Stomach smooth muscle (tissue), 2 donors: ENCODE results near the gene CST11.

ENCODE experiments used
- H3K27ac ChIP-seq: one replicate; pipeline ENCODE4 v1.7.0; 2013; ENCODE audit warnings: mild to moderate bottlenecking, low read length, inconsistent platforms
- H3K27me3 ChIP-seq, 2 donors: one replicate each; pipeline ENCODE4 v1.7.0; 2013; ENCODE audit warnings: low read length in 2 of 2; ENCODE audit not compliant: insufficient read depth in 2 of 2, control insufficient read depth in 1 of 2
- H3K36me3 ChIP-seq, 2 donors: one replicate each; pipeline ENCODE4 v1.7.0; 2013; ENCODE audit warnings: low read length in 2 of 2; ENCODE audit not compliant: control insufficient read depth in 2 of 2, insufficient read depth in 2 of 2
- H3K4me1 ChIP-seq: one replicate; pipeline ENCODE4 v1.7.0; 2013; ENCODE audit warnings: low read length; ENCODE audit not compliant: control insufficient read depth, insufficient read depth
- H3K4me3 ChIP-seq, 2 donors: one replicate each; pipeline ENCODE4 v1.7.0; 2013; ENCODE audit warnings: low read length in 2 of 2
- H3K9ac ChIP-seq, 2 donors: one replicate each; pipeline ENCODE4 v1.7.0; 2013; ENCODE audit warnings: low read length in 2 of 2, mild to moderate bottlenecking in 1 of 2
- H3K9me3 ChIP-seq, 2 donors: one replicate each; pipeline ENCODE4 v1.7.0; 2013; ENCODE audit warnings: low read length in 2 of 2; ENCODE audit not compliant: control insufficient read depth in 2 of 2
- donor health status: healthy.
- donor health status: Pancreatic carcinoma.

Gene CST11

DNA sequence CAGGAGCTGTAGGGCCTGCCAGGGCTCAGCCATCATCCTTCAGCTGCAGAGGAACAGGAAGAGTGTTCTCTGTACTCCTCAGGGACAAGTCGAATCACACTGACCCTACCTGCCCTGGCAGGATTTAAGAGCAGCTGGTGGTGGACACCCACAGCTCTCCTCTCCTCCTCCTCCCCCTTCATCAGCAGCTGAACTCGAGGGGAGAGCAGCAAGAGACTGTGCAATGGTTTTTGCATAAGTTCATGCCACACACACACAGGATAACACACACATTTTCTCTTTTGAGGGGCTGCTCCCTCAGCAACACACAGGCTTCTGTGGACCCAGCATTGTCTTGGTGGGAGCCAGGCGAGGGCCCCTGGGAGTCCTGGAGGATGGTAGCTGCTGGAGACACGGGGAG is at the start of gene CST11:
CST11 (minus strand) TSS at position 101 of the 400 bp plus-strand sequence; CDS start at position 36, 65 bp downstream.
- Histone ChIP-seq H3K36me3 (no peaks in the 10 kb centered on the region), H3K9ac (no peak within 1 kb of the TSS), H3K27ac (no peak within 1 kb of the TSS), H3K4me3 (no peak within 1 kb of the TSS), H3K27me3 (peaks cover 0 to 10% of the 10 kb centered on the region in 2 donors), H3K9me3 (no peaks in the 10 kb centered on the region), H3K4me1 (peaks cover 2% of the 10 kb centered on the region)

DNA sequence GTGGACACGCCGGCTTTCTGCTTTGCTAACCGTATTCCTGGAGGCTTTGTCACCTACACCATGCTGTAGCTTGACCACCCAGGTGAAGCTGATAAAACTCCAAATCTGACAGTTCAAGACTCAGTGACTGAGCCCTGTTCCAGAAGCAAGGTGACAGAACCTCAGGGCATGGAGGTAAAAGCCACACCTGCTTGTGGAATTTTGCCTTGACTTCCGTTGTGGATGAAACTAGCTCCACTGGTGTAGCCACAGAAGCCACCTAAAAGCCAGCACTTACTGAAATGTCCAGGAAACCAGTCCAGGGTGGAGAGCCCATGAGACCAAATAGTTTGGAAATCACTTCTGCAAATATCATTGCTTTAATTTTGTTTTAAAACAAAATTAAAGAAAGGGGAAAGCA is 49.2 kb upstream of the CST11 start:
- no peaks in the 10 kb centered on the region for H3K36me3 ChIP-seq
- H3K4me1 ChIP-seq = no peaks in the 10 kb centered on the region
- H3K27ac ChIP-seq = no peak overlapping the region
- H3K9ac ChIP-seq = no peak overlapping the region
- H3K9me3 ChIP-seq = no peaks in the 10 kb centered on the region
- peaks cover 2 to 5% of the 10 kb centered on the region in 2 donors for H3K27me3 ChIP-seq
- H3K4me3 ChIP-seq = no peak overlapping the region

DNA sequence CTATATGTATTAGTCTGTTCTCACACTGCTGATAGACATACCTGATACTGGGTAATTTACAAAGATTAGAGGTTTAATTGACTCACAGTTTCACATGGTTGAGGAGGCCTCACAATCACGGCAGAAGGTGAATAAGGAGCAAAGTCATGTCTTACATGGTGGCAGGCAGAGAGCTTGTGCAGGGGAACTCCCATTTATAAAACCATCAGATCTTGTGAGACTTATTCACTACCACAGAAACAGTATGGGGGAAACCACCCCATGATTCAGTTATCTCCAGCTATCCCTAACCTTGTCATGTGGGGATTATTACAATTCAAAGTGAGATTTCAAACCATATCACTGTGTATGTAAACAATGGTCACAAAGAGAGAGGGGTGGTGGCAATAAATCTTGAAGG is 44.9 kb upstream of the CST11 start:
- Histone ChIP-seq H3K27me3 (peaks cover 2 to 5% of the 10 kb centered on the region in 2 donors), H3K9ac (no peak overlapping the region), H3K36me3 (no peaks in the 10 kb centered on the region), H3K27ac (no peak overlapping the region), H3K9me3 (no peaks in the 10 kb centered on the region), H3K4me3 (no peak overlapping the region), H3K4me1 (no peaks in the 10 kb centered on the region)

DNA sequence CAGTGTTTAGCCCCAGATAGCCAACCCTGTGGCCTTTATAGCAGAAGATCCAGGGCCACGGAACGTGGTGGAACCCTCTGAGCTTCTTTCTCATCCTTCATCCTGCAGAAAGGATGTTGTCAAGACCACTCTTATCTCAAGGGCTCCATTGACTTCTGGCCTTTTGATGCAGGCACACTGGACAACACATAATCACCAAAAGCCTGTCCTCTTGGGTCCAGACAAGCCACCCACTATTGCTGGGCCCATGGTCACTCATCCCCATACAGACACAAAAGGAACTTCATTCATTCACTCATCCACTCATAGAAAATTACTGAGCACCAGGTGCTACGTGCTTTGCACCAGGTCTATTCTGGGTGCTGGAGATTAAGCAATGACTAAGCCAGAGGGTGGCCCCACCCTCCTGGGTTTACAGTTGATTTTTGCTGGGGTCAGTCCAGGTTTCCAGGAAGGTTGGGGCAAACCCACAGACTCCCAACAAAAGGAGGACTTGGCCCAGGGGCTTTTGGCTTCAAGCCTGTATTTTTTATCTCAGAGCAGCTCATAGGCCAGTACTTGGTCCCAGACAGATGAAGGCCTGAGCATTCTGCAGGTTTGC is 40.6 kb upstream of the CST11 start:
- H3K27me3 ChIP-seq = no peaks in the 10 kb centered on the region
- H3K9me3 ChIP-seq = peaks cover 0 to 3% of the 10 kb centered on the region in 2 donors
- H3K36me3 ChIP-seq = no peaks in the 10 kb centered on the region
- H3K9ac ChIP-seq = no peak overlapping the region
- H3K4me1 ChIP-seq = no peaks in the 10 kb centered on the region
- no peak overlapping the region for H3K27ac ChIP-seq
- H3K4me3 ChIP-seq = no peak overlapping the region

DNA sequence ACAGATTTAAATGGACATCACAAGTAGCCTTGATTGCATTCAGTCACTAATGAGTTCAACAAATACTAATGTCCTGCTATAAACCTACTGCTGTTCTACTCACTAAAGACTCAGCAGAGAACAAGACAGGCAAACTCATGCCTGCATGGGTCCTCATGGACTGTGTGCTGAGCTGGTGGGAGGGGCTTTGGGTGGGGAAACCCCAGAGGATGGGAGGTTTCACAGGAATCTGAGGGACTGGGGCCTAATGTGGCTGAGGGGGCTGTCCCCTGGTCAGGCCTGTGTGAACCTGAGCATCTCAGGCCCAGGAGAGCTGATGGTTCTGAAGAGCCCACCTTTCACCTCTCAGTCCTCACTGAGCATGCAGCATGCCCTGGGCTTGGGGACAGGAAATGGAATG is 39.6 kb upstream of the CST11 start:
- Histone ChIP-seq H3K9ac (no peak overlapping the region), H3K36me3 (no peaks in the 10 kb centered on the region), H3K4me1 (no peaks in the 10 kb centered on the region), H3K27ac (no peak overlapping the region), H3K27me3 (no peaks in the 10 kb centered on the region), H3K9me3 (peaks cover 0 to 4% of the 10 kb centered on the region in 2 donors), H3K4me3 (no peak overlapping the region)

- H3K4me3 ChIP-seq = no peak within 1 kb of the TSS
- no peaks in the 10 kb centered on the region for H3K36me3 ChIP-seq
- no peak within 1 kb of the TSS for H3K27ac ChIP-seq
- peaks cover 0 to 4% of the 10 kb centered on the region in 2 donors for H3K9me3 ChIP-seq
- no peak within 1 kb of the TSS for H3K9ac ChIP-seq
- no peaks in the 10 kb centered on the region for H3K4me1 ChIP-seq
- no peaks in the 10 kb centered on the region for H3K27me3 ChIP-seq
Observed at GRCh38 chr20:23490817-23491216, 38.1 kb upstream of the CST11 start, which contains the start of gene CST8. Gene CST8 (plus strand): TSS chr20:23491117. CDS start chr20:23491668, 551 bp downstream.

DNA sequence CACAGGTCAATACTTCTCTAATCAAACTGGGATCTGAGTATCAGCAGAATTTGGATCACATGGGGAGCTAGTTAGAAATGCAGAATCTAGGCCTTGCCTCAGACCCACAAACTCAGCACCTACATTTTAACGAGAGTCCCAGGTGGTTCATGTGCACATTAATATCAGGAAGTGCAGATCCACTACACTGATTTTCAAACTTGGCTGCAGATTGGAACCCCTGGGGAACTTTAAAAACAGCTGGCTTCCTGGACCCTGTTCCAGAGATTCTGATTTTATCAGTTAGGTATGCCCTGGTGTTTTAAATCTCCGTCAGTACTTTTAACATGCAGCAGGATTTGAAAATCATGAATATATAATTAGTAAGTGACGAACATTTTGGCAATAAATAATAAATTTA is 36.3 kb upstream of the CST11 start:
- no peaks in the 10 kb centered on the region for H3K36me3 ChIP-seq
- no peak overlapping the region for H3K4me3 ChIP-seq
- H3K9me3 ChIP-seq = peaks cover 0 to 4% of the 10 kb centered on the region in 2 donors
- no peaks in the 10 kb centered on the region for H3K4me1 ChIP-seq
- no peak overlapping the region for H3K27ac ChIP-seq
- no peak overlapping the region for H3K9ac ChIP-seq
- no peaks in the 10 kb centered on the region for H3K27me3 ChIP-seq

DNA sequence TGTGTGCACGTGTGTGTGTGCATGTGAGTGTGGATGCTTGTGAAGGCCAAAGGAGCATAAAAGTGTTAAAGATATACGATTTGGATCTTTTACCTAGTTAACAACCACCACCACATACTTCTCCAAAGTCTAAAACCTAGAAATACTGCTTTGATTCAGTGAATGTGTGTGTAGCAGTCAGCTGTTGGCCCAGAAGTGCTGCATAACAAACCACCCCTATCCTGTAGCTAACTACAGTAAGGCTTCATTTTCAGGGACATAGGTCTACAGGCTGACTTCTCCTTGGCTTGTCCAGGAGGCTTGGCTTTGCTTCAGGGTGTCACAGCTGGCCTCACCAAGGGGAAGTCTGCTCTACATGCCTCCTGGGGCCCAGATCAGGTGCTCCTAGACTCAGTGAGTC is 35.8 kb upstream of the CST11 start:
- Histone ChIP-seq H3K4me1 (no peaks in the 10 kb centered on the region), H3K9me3 (peaks cover 0 to 4% of the 10 kb centered on the region in 2 donors), H3K27me3 (no peaks in the 10 kb centered on the region), H3K4me3 (no peak overlapping the region), H3K27ac (no peak overlapping the region), H3K36me3 (no peaks in the 10 kb centered on the region), H3K9ac (no peak overlapping the region)

DNA sequence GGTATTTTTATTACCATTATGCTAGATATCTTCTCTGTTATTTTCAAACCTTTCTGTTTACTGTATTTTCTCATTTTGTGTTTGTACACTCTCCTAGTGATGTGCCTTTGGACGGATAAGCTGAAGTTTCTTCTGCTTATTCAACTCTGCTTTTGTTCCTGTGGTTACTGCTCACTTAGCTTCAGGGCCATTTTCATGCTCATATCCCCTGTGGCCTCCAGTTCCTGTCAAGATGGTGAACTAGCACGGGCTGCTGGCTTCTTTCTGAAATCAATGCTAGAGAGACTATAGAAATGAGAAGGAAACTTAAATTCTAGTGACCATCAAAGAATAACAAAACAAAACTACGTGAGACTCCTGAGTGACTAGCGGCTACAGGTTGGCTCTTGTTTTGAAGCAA is 31.4 kb upstream of the CST11 start:
- H3K4me1 ChIP-seq = no peaks in the 10 kb centered on the region
- H3K27me3 ChIP-seq = no peaks in the 10 kb centered on the region
- H3K9ac ChIP-seq = no peak overlapping the region
- no peaks in the 10 kb centered on the region for H3K36me3 ChIP-seq
- no peak overlapping the region for H3K4me3 ChIP-seq
- H3K27ac ChIP-seq = no peak overlapping the region
- H3K9me3 ChIP-seq = peaks cover 0 to 4% of the 10 kb centered on the region in 2 donors

GRCh38 chr20:23482138-23482537 is 29.5 kb upstream of the CST11 start:
- Histone ChIP-seq H3K4me1 (no peaks in the 10 kb centered on the region), H3K4me3 (no peak overlapping the region), H3K27me3 (no peaks in the 10 kb centered on the region), H3K9ac (no peak overlapping the region), H3K36me3 (no peaks in the 10 kb centered on the region), H3K9me3 (peaks cover 0 to 4% of the 10 kb centered on the region in 2 donors), H3K27ac (no peak overlapping the region)

- H3K4me1 ChIP-seq = no peaks in the 10 kb centered on the region
- no peaks in the 10 kb centered on the region for H3K36me3 ChIP-seq
- H3K4me3 ChIP-seq = no peak overlapping the region
- no peaks in the 10 kb centered on the region for H3K27me3 ChIP-seq
- no peak overlapping the region for H3K9ac ChIP-seq
- peaks cover 2 to 4% of the 10 kb centered on the region in 2 donors for H3K9me3 ChIP-seq
- H3K27ac ChIP-seq = no peak overlapping the region
Observed at GRCh38 chr20:23479043-23479442, 26.4 kb upstream of the CST11 start.
